ACC112 (cell line): ENCODE results near the gene ENHO.

ENCODE experiments used
- H2AFZ ChIP-seq: fragments of 200-600 bp; sonication (generic); one replicate; pipeline ENCODE4 v1.6.0; 2017; ENCODE audit warnings: antibody characterized with exemption, low read length; ENCODE audit not compliant: unreplicated experiment
- H3K27ac ChIP-seq: fragments of 200-600 bp; sonication (generic); 2 replicates; pipeline ENCODE4 v1.5.1; 2014; ENCODE audit warnings: low read depth, mild to moderate bottlenecking, antibody characterized with exemption, low read length, moderate library complexity
- H3K27me3 ChIP-seq: fragments of 200-600 bp; sonication (generic); 2 replicates; pipeline ENCODE4 v1.6.1; 2014; ENCODE audit warnings: mild to moderate bottlenecking, antibody characterized with exemption, low read length, moderate library complexity, mixed read lengths; ENCODE audit not compliant: insufficient read depth
- H3K36me3 ChIP-seq: fragments of 200-600 bp; sonication (generic); 2 replicates; pipeline ENCODE4 v1.6.1; 2016; ENCODE audit warnings: mild to moderate bottlenecking, antibody characterized with exemption, low read length, moderate library complexity, mixed read lengths; ENCODE audit not compliant: insufficient read depth
- H3K4me1 ChIP-seq: fragments of 200-600 bp; sonication (generic); one replicate; pipeline ENCODE4 v1.6.1; 2016; ENCODE audit warnings: low read length, mixed read lengths; ENCODE audit not compliant: insufficient read depth, unreplicated experiment, control insufficient read depth
- H3K4me3 ChIP-seq: fragments of 200-600 bp; sonication (generic); 2 replicates; pipeline ENCODE4 v1.5.1; 2014; ENCODE audit warnings: mild to moderate bottlenecking, low read depth, low read length
- H3K79me2 ChIP-seq: fragments of 200-600 bp; sonication (generic); one replicate; pipeline ENCODE4 v1.6.0; 2016; ENCODE audit warnings: low read length; ENCODE audit not compliant: control insufficient read depth, unreplicated experiment, insufficient read depth

ENHO gene

DNA sequence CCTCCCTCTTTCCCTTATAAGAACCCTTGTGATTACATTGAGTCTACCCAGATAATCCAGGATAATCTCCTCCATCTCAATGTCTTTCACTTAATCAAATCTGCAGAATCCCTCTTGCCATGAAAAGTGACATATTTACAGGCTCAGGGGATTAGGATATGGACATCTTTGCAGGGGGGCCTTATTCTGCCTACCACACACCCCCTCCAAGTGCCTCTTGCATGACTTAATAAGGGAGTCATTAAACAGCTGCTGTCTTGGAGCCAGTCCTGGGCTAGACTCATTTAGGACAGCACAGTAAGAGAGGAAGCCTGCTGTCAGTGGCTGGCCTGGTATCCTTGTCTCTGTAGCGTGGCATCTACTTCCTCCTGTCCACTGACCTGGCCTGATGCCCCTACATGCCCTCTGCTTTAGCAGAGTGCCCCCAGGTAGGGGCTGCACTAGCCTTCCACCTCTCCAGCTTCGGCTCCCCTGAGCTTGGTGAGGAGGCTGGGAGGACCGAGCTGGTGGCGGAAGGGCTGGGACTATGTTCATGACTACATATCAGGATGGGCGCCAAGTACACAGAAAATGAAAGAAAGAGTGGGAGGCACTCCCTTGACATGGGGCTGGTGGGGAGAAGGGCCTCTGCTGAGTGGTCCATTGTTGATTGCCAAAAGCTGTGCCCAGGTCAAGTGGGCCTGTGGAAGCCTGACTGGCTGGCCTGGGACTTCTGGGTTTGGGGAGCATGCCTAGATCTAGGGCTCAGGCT lies 17.2 kb downstream of the ENHO start:
- Histone ChIP-seq H3K27ac (no peak overlapping the region), H3K27me3 (peaks cover 29% of the 10 kb centered on the region), H3K4me1 (no peaks in the 10 kb centered on the region), H3K4me3 (no peak overlapping the region), H3K36me3 (no peaks in the 10 kb centered on the region), H2AFZ (no peak overlapping the region), H3K79me2 (no peaks in the 10 kb centered on the region)

GRCh38 chr9:34503406-34503805 lies 19.4 kb downstream of the ENHO start:
- peaks cover 37% of the 10 kb centered on the region for H3K27me3 ChIP-seq
- H3K36me3 ChIP-seq: no peaks in the 10 kb centered on the region
- no peaks in the 10 kb centered on the region for H3K79me2 ChIP-seq
- H3K27ac ChIP-seq: no peak overlapping the region
- H2AFZ ChIP-seq: no peak overlapping the region
- H3K4me3 ChIP-seq: no peak overlapping the region
- no peaks in the 10 kb centered on the region for H3K4me1 ChIP-seq

- no peak overlapping the region for H3K27ac ChIP-seq
- H3K79me2 ChIP-seq: no peaks in the 10 kb centered on the region
- H3K27me3 ChIP-seq: peaks cover 39% of the 10 kb centered on the region
- H2AFZ ChIP-seq: no peak overlapping the region
- no peaks in the 10 kb centered on the region for H3K36me3 ChIP-seq
- no peaks in the 10 kb centered on the region for H3K4me1 ChIP-seq
- no peak overlapping the region for H3K4me3 ChIP-seq
Observed at GRCh38 chr9:34502891-34503290, 19.9 kb downstream of the ENHO start.

- Histone ChIP-seq H3K4me1 (no peaks in the 10 kb centered on the region), H3K27me3 (peaks cover 42% of the 10 kb centered on the region), H3K4me3 (no peak overlapping the region), H3K36me3 (no peaks in the 10 kb centered on the region), H3K79me2 (no peaks in the 10 kb centered on the region), H3K27ac (no peak overlapping the region), H2AFZ (no peak overlapping the region)
Observed at GRCh38 chr9:34502471-34502870, 20.3 kb downstream of the ENHO start.

DNA sequence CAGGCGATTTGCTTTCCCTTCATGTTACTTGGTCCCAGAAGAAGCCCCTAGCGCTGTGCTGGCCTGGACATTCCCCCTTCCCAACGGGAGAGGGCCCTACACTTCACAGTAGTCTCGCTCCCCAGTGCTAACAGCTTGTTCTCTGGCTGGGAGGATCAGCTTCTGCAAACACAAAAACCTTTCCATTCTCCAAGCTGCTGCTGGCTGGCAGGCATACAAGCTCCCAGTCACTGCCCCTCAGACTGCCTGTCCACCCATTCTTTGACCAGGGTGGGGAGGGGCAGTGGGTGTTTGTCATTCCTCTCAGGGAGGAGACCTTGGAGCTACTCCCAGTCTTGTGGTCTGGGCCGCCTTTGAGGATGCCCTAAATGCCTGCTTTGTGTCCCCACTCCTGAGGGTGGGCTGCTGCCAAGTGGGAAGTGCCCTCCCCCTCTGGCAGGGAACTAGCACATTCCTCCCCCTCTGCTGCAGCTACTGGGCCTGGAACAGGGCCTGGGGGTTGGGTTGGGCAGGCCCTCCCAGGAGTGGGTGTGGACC lies 20.8 kb downstream of the ENHO start:
- H3K27me3 ChIP-seq: peaks cover 44% of the 10 kb centered on the region
- no peaks in the 10 kb centered on the region for H3K36me3 ChIP-seq
- H2AFZ ChIP-seq: no peak overlapping the region
- no peaks in the 10 kb centered on the region for H3K4me1 ChIP-seq
- no peak overlapping the region for H3K27ac ChIP-seq
- H3K79me2 ChIP-seq: no peaks in the 10 kb centered on the region
- H3K4me3 ChIP-seq: no peak overlapping the region

GRCh38 chr9:34501372-34501771 lies 21.4 kb downstream of the ENHO start:
- Histone ChIP-seq H3K4me1 (no peaks in the 10 kb centered on the region), H3K4me3 (no peak overlapping the region), H3K27ac (no peak overlapping the region), H3K27me3 (peaks cover 42% of the 10 kb centered on the region), H3K79me2 (no peaks in the 10 kb centered on the region), H2AFZ (no peak overlapping the region), H3K36me3 (no peaks in the 10 kb centered on the region)

GRCh38 chr9:34500623-34501267 lies 22.0 kb downstream of the ENHO start:
- Histone ChIP-seq H3K27ac (no peak overlapping the region), H3K27me3 (peaks cover 35% of the 10 kb centered on the region), H3K36me3 (no peaks in the 10 kb centered on the region), H2AFZ (no peak overlapping the region), H3K4me3 (no peak overlapping the region), H3K79me2 (no peaks in the 10 kb centered on the region), H3K4me1 (no peaks in the 10 kb centered on the region)

- Histone ChIP-seq H3K4me1 (no peaks in the 10 kb centered on the region), H2AFZ (no peak overlapping the region), H3K36me3 (no peaks in the 10 kb centered on the region), H3K79me2 (no peaks in the 10 kb centered on the region), H3K27me3 (peaks cover 37% of the 10 kb centered on the region), H3K4me3 (no peak overlapping the region), H3K27ac (no peak overlapping the region)
Observed at GRCh38 chr9:34499076-34499475, 23.7 kb downstream of the ENHO start.

GRCh38 chr9:34498553-34498952 lies 24.2 kb downstream of the ENHO start:
- no peaks in the 10 kb centered on the region for H3K79me2 ChIP-seq
- H3K27me3 ChIP-seq: peaks cover 32% of the 10 kb centered on the region
- H3K27ac ChIP-seq: no peak overlapping the region
- H3K4me3 ChIP-seq: no peak overlapping the region
- H3K4me1 ChIP-seq: no peaks in the 10 kb centered on the region
- H3K36me3 ChIP-seq: no peaks in the 10 kb centered on the region
- no peak overlapping the region for H2AFZ ChIP-seq

DNA sequence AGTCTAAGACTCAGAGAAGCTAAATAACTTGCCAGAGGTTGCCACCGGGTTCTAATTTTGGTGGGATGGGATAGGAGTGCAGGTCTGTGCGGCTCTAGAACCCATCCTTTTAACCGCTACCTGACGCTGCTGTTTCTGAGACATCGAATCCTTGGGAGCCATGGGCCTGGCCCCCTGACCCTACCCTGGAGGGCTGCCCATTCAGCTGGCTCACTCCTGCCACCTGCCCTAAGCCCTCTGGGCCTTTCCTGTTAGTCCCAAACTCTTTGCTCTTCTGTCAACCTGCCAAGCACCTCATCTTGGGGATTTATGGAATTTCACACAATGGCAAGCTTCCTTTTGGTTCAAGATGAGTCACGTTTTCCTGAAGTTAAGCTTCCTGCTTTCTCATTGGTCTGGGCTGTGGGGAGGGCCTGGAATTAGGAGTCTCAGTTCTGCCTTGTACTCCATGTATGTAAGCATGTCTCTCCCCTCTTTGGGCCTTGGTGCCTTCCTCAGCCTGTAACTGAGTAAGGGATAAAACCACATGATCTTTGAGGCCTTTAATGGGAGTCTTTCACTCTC lies 26.6 kb downstream of the ENHO start:
- Histone ChIP-seq H2AFZ (no peak overlapping the region), H3K4me1 (no peaks in the 10 kb centered on the region)

More for the DNA sequence above, 26.6 kb downstream of the ENHO start:
- Histone ChIP-seq H3K4me3 (no peak overlapping the region), H3K27me3 (peaks cover 32% of the 10 kb centered on the region), H3K27ac (no peak overlapping the region), H3K79me2 (no peaks in the 10 kb centered on the region), H3K36me3 (no peaks in the 10 kb centered on the region)
